Left colon (tissue), 2 donors: Measurements from ENCODE around the gene AIFM1. TPM values are rescaled to one million over a fixed set of nuclear protein-coding genes. Genes with fewer than 3 reads are reported as not detected.
A peak's percentile ranks its signal among the peaks of the same experiment; 100 is the strongest.

ENCODE experiments used
- ATAC-seq: fragments of 200-7000 bp; cut with Tn5 transposase; one replicate; pipeline ENCODE4 v1.9.1; 2020; ENCODE audit warnings: mild to moderate bottlenecking, moderate library complexity
- DNase-seq, 2 donors: peaks; one replicate each; pipeline ENCODE4 v3.0.0-alpha.2; 2020
- intact Hi-C, 2 donors: fragments of 100-400 bp; cut with DNase I in 1 of 2; cut with micrococcal nuclease in 1 of 2; formaldehyde crosslinking; loops; one replicate each; pipeline versions ENCODE4 v1.11.2 to v1.14.0; 2022; cut with DNase I, micrococcal nuclease
- total RNA-seq, 2 donors: library from RNA; stranded (reverse); fragmentation: NEBNext Ultra II Directional; extraction: Animal tissue kit (Norgen Biotek cat#: 25700); gene quantifications; one replicate each; pipeline ENCODE4 v1.2.1, GENCODE V29; 2021
- donor health status: DM: no; HTN: no; CAD: no.
- donor health status: DM: yes; HTN: yes; CAD: no.

AIFM1 gene
- total RNA-seq, 2 donors from 2014 or later = 67.0 to 76.9 TPM

DNA sequence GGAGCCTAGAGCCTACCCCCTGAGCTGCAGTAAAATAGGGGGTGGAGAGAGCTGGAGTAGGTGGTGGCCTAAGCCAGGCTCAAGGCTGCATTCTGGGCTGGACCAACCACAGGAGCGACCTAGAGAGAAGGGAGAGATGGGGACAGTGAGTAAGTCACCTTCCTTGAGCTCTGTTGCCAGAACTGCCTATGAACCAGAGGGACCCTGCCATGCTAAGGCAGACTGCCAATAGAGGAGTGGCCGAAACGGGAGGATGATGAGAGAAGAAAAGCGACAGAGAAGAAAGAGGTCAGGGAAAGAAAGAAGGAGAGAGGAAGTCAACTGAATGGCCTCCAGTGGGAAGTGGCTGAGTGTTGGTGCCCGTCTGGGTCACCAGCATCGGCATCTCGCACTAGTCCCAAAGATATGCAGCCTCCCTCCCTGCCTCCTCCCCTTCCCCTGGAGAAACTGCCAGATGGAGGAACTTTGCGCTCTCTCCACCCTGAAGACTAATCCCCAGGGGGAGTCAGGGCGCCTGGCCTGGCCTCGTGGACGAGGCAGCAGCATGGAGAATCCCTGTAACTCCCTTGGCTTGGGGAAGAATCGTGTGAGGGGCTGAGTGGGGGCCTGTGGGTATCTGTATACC is 84.1 kb downstream of the AIFM1 start:
- no peak for DNase-seq
- ATAC-seq = no peak
- intact Hi-C loops = loop anchor here in 1 of 2 donors (10.0 kb wide), 1 partner anchor 103 kb away; no protein-coding TSS in a partner anchor

DNA sequence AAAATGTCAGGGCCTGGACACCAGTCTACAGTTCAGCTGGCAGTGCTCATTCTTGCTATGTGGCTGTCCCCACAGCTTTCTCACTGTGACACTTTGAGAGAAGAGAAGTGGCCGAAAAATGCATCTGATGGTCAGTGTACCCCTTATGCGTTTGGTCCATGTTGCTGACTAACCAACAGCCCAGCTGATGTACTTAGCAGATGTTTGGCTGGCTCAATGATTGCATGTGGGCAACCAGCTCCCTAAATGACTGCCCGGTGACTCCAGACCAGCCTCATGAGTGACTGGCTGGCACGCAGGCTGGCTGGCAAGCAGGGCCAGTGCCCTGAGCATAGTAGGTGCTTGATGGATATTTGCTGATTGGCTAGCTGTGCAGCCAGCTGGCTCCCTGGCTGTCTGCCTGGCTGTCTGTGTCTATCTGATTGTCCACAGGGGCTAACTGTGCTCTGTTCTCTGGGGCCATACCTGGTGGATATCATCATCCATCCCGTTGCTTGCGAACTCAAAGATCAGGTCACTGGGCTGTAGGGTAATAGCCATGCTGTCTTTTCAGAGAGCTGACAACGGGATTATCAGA is 84.8 kb downstream of the AIFM1 start:
- intact Hi-C loops = loop anchor here in 1 of 2 donors (10.0 kb wide), 1 partner anchor 104 kb away; no protein-coding TSS in a partner anchor
- no peak for DNase-seq
- no peak for ATAC-seq

DNA sequence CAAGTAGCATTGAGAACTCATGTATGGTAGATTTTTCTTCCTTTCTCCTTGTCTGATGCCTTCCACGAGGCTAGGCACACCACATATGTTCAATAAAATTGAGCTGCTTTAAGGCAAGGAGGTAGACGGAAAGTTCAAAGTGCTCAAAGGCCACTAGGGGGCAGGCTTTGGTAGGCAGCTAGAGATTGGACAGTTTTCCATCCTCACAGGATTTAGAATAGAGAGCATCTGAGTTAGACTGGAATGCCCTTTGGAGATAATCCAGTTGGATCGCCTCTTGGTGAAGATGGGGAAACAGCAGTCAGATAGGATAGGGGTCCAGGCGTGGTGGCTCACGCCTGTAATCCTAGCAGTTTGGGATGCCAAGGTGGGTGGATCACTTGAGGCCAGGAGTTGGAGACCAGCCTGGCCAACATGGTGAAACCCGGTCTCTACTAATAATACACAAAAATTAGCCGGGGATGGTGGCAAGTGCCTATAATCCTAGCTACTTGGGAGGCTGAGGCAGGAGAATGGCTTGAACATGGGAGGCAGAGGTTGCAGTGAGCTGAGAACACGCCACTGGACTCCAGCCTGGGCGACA is 85.7 kb downstream of the AIFM1 start:
- intact Hi-C loops = loop anchor here (5.0 to 10.0 kb wide), 2 partner anchors 105 to 117 kb away; no protein-coding TSS in a partner anchor
- DNase-seq (peak in 1 of 2 donors; percentile 68), ATAC-seq (peak; percentile 75)

Other genes starting within 250 kb of the AIFM1 start
- gene BCORL1, start 183.2 kb downstream of the AIFM1 start, total RNA-seq = 10 to 100 TPM; 10.6 to 12.2 TPM
- 10 to 100 TPM; 39.8 to 61.9 TPM for gene ELF4, start 55.3 kb downstream of the AIFM1 start, total RNA-seq
- gene RAB33A, start 6.1 kb upstream of the AIFM1 start, total RNA-seq = under 1 TPM in 1 of 2 donors, not detected in 1; 0.34 TPM
- gene ZNF280C, start 103.1 kb upstream of the AIFM1 start, total RNA-seq = 1 to 10 TPM; 2.7 to 2.9 TPM
- gene SLC25A14, start 174.1 kb upstream of the AIFM1 start, total RNA-seq = 1 to 10 TPM; 6.3 to 7.8 TPM
- under 1 TPM; 0.31 to 0.78 TPM for gene GPR119, start 219.8 kb upstream of the AIFM1 start, total RNA-seq
- 10 to 100 TPM; 11.4 to 13.0 TPM for gene RBMX2, start 236.1 kb upstream of the AIFM1 start, total RNA-seq